Lower leg skin (tissue), 3 donors: Measurements from ENCODE around the gene PIM2.

ENCODE experiments used
- CTCF ChIP-seq, 3 donors: fragments of 450-650 bp; IDR thresholded peaks; one replicate each; pipeline ENCODE4 v1.5.1; 2016; ENCODE audit warnings: antibody characterized with exemption in 3 of 3, mild to moderate bottlenecking in 3 of 3, moderate library complexity in 2 of 3
- POLR2A ChIP-seq, 2 donors: fragments of 450-650 bp; IDR thresholded peaks; one replicate each; pipeline ENCODE4 v1.6.1; 2016 to 2017; ENCODE audit warnings: antibody characterized with exemption in 2 of 2, mild to moderate bottlenecking in 1 of 2, moderate library complexity in 1 of 2

- TF ChIP-seq CTCF (IDR thresholded peaks at IDR 0.05) (no peak), POLR2A (IDR thresholded peaks at IDR 0.05) (no peak)
Observed at GRCh38 chrX:48927736-48928382, 9.0 kb upstream of the PIM2 start.
